GM23338 (cell line): ENCODE results near the gene MRAS. TPM values are rescaled to one million over a fixed set of nuclear protein-coding genes. Genes with fewer than 3 reads are reported as not detected.

Experiments used
- ATAC-seq: fragments of 200-7000 bp; cut with Tn5 transposase; 3 replicates; pipeline ENCODE4 v1.9.1; 2020
- DNase-seq: peaks from one replicate; pipeline ENCODE4 v3.0.0-alpha.2; 2015; ENCODE audit warnings: low spot score
- H2AFZ ChIP-seq: fragments of 200-600 bp; sonication (generic); 2 replicates; pipeline ENCODE4 v1.8.0; 2016; ENCODE audit warnings: antibody characterized with exemption, mild to moderate bottlenecking, moderate library complexity
- H3F3A ChIP-seq: fragments of 200-600 bp; sonication (generic); replicated peaks from 2 replicates; pipeline ENCODE4 v1.8.0; 2017; ENCODE audit warnings: antibody characterized with exemption, mixed run types, low read depth
- H3K27ac ChIP-seq: fragments of 200-600 bp; sonication (generic); 2 replicates; pipeline ENCODE4 v1.6.1; 2016; ENCODE audit warnings: low read depth
- H3K27me3 ChIP-seq: fragments of 200-600 bp; sonication (generic); 2 replicates; pipeline ENCODE4 v1.8.0; 2016; ENCODE audit warnings: mild to moderate bottlenecking, mixed run types, moderate library complexity; ENCODE audit not compliant: insufficient read depth
- H3K36me3 ChIP-seq: fragments of 200-600 bp; sonication (generic); 2 replicates; pipeline ENCODE4 v1.8.0; 2016; ENCODE audit warnings: mild to moderate bottlenecking; ENCODE audit not compliant: insufficient read depth
- H3K4me1 ChIP-seq: fragments of 200-600 bp; sonication (generic); 2 replicates; pipeline ENCODE4 v1.8.0; 2016; ENCODE audit warnings: mild to moderate bottlenecking, moderate library complexity; ENCODE audit not compliant: insufficient read depth
- H3K4me2 ChIP-seq: fragments of 200-600 bp; sonication (generic); 2 replicates; pipeline ENCODE4 v1.7.1; 2017; ENCODE audit warnings: mixed run types
- H3K4me3 ChIP-seq: fragments of 200-600 bp; sonication (generic); 2 replicates; pipeline ENCODE4 v1.6.1; 2016; ENCODE audit warnings: mixed run types
- H3K79me2 ChIP-seq: fragments of 200-600 bp; sonication (generic); replicated peaks from 2 replicates; pipeline ENCODE4 v1.8.0; 2017; ENCODE audit warnings: mild to moderate bottlenecking; ENCODE audit not compliant: insufficient read depth
- H3K9me2 ChIP-seq: fragments of 200-600 bp; sonication (generic); 2 replicates; pipeline ENCODE4 v1.8.0; 2017; ENCODE audit not compliant: insufficient read depth
- H4K20me1 ChIP-seq: fragments of 200-600 bp; sonication (generic); replicated peaks from 2 replicates; pipeline ENCODE4 v1.8.0; 2017; ENCODE audit warnings: mild to moderate bottlenecking; ENCODE audit not compliant: insufficient read depth
- H3K27ac Mint-ChIP-seq: 2 replicates; pipeline ENCODE4 v1.8.0; 2020; ENCODE audit warnings: inconsistent platforms, mild to moderate bottlenecking, moderate library complexity, mixed read lengths
- H3K27me3 Mint-ChIP-seq: 3 replicates; pipeline ENCODE4 v1.8.0; 2022; ENCODE audit warnings: low read depth, mild to moderate bottlenecking, moderate library complexity, mixed read lengths, inconsistent platforms; ENCODE audit not compliant: insufficient read depth, poor library complexity
- H3K36me3 Mint-ChIP-seq: 3 replicates; pipeline ENCODE4 v1.8.0; 2021; ENCODE audit warnings: low read depth, mild to moderate bottlenecking, inconsistent platforms, moderate library complexity, mixed read lengths
- H3K4me1 Mint-ChIP-seq: 3 replicates; pipeline ENCODE4 v1.8.0; 2020; ENCODE audit warnings: mild to moderate bottlenecking, inconsistent platforms, mixed read lengths
- H3K4me3 Mint-ChIP-seq: 3 replicates; pipeline ENCODE4 v1.8.0; 2021; ENCODE audit warnings: moderate library complexity, mild to moderate bottlenecking, inconsistent platforms, mixed read lengths
- H3K9me3 Mint-ChIP-seq: 3 replicates; pipeline ENCODE4 v1.8.0; 2020; ENCODE audit warnings: moderate library complexity, mild to moderate bottlenecking, inconsistent platforms, mixed read lengths
- NANOG ChIP-seq: IDR thresholded peaks from 2 replicates; pipeline ENCODE4 v1.6.1; 2016; ENCODE audit warnings: antibody characterized with exemption, borderline replicate concordance
- POLR2AphosphoS5 ChIP-seq: IDR thresholded peaks from 2 replicates; pipeline ENCODE4 v1.6.1; 2016; ENCODE audit warnings: antibody characterized with exemption, low read depth
- ZNF114 ChIP-seq: fragments of 250-450 bp; sonication (Bioruptor Pico); IDR thresholded peaks from 2 replicates; pipeline ENCODE4 v1.5.0; 2020; ENCODE audit warnings: mild to moderate bottlenecking, moderate library complexity
- polyA plus RNA-seq: library from polyadenylated mRNA; unstranded; fragments of >200 nt; fragmentation: Nextera tagmentation; extraction: Ambion mirVana; gene quantifications from 2 replicates; pipeline ENCODE4 v1.2.1, GENCODE V29; 2016
- total RNA-seq: library from RNA; depleted of rRNA; stranded (reverse); fragments of >200 nt; shearing (Covaris generic); gene quantifications from 2 replicates; pipeline ENCODE4 v1.2.3, GENCODE V29; 2014
- TF ChIP-seq, protein P1 (sequence below): IDR thresholded peaks from one replicate; pipeline ENCODE4 v1.6.1; 2018; ENCODE audit warnings: antibody characterized with exemption; ENCODE audit not compliant: unreplicated experiment
- TF ChIP-seq, protein P2 (sequence below): IDR thresholded peaks from 2 replicates; pipeline ENCODE4 v1.6.1; 2016; ENCODE audit warnings: antibody characterized with exemption
- TF ChIP-seq, protein P3 (sequence below): fragments of 250-450 bp; sonication (Bioruptor Pico); IDR thresholded peaks from 2 replicates; pipeline ENCODE4 v1.5.0; 2020; ENCODE audit warnings: mild to moderate bottlenecking, moderate library complexity

MRAS gene
- total and polyA plus RNA-seq, 2 experiments from 2014 or later: 9.1 to 10.2 TPM

GRCh38 chr3:138361561-138361971, 13.2 kb downstream of the MRAS start:
- Histone ChIP-seq H3F3A (no peaks in the 10 kb centered on the region), H3K4me1 (no peaks in the 10 kb centered on the region), H3K27me3 (no peaks in the 10 kb centered on the region), H3K36me3 (no peaks in the 10 kb centered on the region), H4K20me1 (no peaks in the 10 kb centered on the region), H3K4me3 (no peak overlapping the region), H3K79me2 (no peaks in the 10 kb centered on the region), H2AFZ (no peak overlapping the region), H3K9me2 (no peaks in the 10 kb centered on the region), H3K27ac (no peak overlapping the region), H3K4me2 (no peak overlapping the region)
- H3K27ac Mint-ChIP-seq: peak overlapping the region; percentile 62; the same call in 1 of the 2 replicates
- no peak for TF ChIP-seq POLR2AphosphoS5
- TF ChIP-seq, protein P1, sequence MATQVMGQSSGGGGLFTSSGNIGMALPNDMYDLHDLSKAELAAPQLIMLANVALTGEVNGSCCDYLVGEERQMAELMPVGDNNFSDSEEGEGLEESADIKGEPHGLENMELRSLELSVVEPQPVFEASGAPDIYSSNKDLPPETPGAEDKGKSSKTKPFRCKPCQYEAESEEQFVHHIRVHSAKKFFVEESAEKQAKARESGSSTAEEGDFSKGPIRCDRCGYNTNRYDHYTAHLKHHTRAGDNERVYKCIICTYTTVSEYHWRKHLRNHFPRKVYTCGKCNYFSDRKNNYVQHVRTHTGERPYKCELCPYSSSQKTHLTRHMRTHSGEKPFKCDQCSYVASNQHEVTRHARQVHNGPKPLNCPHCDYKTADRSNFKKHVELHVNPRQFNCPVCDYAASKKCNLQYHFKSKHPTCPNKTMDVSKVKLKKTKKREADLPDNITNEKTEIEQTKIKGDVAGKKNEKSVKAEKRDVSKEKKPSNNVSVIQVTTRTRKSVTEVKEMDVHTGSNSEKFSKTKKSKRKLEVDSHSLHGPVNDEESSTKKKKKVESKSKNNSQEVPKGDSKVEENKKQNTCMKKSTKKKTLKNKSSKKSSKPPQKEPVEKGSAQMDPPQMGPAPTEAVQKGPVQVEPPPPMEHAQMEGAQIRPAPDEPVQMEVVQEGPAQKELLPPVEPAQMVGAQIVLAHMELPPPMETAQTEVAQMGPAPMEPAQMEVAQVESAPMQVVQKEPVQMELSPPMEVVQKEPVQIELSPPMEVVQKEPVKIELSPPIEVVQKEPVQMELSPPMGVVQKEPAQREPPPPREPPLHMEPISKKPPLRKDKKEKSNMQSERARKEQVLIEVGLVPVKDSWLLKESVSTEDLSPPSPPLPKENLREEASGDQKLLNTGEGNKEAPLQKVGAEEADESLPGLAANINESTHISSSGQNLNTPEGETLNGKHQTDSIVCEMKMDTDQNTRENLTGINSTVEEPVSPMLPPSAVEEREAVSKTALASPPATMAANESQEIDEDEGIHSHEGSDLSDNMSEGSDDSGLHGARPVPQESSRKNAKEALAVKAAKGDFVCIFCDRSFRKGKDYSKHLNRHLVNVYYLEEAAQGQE: no peak
- no peak for TF ChIP-seq ZNF114 (CRISPR knock-in tag)
- TF ChIP-seq, protein P2, sequence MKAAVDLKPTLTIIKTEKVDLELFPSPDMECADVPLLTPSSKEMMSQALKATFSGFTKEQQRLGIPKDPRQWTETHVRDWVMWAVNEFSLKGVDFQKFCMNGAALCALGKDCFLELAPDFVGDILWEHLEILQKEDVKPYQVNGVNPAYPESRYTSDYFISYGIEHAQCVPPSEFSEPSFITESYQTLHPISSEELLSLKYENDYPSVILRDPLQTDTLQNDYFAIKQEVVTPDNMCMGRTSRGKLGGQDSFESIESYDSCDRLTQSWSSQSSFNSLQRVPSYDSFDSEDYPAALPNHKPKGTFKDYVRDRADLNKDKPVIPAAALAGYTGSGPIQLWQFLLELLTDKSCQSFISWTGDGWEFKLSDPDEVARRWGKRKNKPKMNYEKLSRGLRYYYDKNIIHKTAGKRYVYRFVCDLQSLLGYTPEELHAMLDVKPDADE: no peak
- no peak for TF ChIP-seq NANOG
- H3K4me1 Mint-ChIP-seq: peaks cover 7% of the 10 kb centered on the region
- no peak overlapping the region for H3K4me3 Mint-ChIP-seq
- no peaks in the 10 kb centered on the region for H3K36me3 Mint-ChIP-seq
- no peak; the same call in 2 of the 3 replicates for ATAC-seq
- peaks cover 3% of the 10 kb centered on the region for H3K27me3 Mint-ChIP-seq
- H3K9me3 Mint-ChIP-seq: no peaks in the 10 kb centered on the region
- DNase-seq: no peak

DNA sequence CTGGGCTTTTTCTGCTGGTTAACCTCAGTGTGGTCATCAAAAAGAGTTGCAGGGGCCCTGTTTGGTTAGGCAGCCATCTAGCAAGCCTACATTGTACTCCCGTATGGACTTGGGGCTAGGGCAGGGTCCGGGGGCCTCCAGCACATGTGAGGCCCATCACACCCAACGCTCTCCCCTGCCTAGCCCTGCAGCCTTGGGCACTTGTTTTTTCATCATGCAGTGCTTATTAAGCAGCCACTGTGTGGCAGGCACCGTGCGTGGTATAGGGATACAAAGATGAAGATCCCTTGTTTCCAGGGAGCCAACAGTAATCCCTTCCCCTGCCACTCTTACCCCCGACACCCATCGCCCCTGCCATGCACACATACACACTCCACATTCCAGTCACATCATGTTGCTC, 14.2 kb downstream of the MRAS start:
- H3K36me3 Mint-ChIP-seq: no peaks in the 10 kb centered on the region
- H3K27ac Mint-ChIP-seq: peak overlapping the region; percentile 10; the same call in 1 of the 2 replicates
- ATAC-seq (no peak), DNase-seq (no peak)
- no peak overlapping the region for H3K4me3 Mint-ChIP-seq
- Histone ChIP-seq H4K20me1 (no peaks in the 10 kb centered on the region), H3K79me2 (no peaks in the 10 kb centered on the region), H3K4me1 (peaks cover 3% of the 10 kb centered on the region; the same call in 1 of the 2 replicates), H3K4me3 (no peak overlapping the region), H3K36me3 (no peaks in the 10 kb centered on the region), H3F3A (no peaks in the 10 kb centered on the region), H2AFZ (no peak overlapping the region), H3K27me3 (no peaks in the 10 kb centered on the region), H3K4me2 (no peak overlapping the region), H3K9me2 (no peaks in the 10 kb centered on the region), H3K27ac (no peak overlapping the region)
- peaks cover 5% of the 10 kb centered on the region for H3K27me3 Mint-ChIP-seq
- H3K9me3 Mint-ChIP-seq: no peaks in the 10 kb centered on the region
- peaks cover 3% of the 10 kb centered on the region for H3K4me1 Mint-ChIP-seq
- TF ChIP-seq, protein P1: no peak
- TF ChIP-seq POLR2AphosphoS5 (no peak), NANOG (no peak)
- TF ChIP-seq, protein P3, sequence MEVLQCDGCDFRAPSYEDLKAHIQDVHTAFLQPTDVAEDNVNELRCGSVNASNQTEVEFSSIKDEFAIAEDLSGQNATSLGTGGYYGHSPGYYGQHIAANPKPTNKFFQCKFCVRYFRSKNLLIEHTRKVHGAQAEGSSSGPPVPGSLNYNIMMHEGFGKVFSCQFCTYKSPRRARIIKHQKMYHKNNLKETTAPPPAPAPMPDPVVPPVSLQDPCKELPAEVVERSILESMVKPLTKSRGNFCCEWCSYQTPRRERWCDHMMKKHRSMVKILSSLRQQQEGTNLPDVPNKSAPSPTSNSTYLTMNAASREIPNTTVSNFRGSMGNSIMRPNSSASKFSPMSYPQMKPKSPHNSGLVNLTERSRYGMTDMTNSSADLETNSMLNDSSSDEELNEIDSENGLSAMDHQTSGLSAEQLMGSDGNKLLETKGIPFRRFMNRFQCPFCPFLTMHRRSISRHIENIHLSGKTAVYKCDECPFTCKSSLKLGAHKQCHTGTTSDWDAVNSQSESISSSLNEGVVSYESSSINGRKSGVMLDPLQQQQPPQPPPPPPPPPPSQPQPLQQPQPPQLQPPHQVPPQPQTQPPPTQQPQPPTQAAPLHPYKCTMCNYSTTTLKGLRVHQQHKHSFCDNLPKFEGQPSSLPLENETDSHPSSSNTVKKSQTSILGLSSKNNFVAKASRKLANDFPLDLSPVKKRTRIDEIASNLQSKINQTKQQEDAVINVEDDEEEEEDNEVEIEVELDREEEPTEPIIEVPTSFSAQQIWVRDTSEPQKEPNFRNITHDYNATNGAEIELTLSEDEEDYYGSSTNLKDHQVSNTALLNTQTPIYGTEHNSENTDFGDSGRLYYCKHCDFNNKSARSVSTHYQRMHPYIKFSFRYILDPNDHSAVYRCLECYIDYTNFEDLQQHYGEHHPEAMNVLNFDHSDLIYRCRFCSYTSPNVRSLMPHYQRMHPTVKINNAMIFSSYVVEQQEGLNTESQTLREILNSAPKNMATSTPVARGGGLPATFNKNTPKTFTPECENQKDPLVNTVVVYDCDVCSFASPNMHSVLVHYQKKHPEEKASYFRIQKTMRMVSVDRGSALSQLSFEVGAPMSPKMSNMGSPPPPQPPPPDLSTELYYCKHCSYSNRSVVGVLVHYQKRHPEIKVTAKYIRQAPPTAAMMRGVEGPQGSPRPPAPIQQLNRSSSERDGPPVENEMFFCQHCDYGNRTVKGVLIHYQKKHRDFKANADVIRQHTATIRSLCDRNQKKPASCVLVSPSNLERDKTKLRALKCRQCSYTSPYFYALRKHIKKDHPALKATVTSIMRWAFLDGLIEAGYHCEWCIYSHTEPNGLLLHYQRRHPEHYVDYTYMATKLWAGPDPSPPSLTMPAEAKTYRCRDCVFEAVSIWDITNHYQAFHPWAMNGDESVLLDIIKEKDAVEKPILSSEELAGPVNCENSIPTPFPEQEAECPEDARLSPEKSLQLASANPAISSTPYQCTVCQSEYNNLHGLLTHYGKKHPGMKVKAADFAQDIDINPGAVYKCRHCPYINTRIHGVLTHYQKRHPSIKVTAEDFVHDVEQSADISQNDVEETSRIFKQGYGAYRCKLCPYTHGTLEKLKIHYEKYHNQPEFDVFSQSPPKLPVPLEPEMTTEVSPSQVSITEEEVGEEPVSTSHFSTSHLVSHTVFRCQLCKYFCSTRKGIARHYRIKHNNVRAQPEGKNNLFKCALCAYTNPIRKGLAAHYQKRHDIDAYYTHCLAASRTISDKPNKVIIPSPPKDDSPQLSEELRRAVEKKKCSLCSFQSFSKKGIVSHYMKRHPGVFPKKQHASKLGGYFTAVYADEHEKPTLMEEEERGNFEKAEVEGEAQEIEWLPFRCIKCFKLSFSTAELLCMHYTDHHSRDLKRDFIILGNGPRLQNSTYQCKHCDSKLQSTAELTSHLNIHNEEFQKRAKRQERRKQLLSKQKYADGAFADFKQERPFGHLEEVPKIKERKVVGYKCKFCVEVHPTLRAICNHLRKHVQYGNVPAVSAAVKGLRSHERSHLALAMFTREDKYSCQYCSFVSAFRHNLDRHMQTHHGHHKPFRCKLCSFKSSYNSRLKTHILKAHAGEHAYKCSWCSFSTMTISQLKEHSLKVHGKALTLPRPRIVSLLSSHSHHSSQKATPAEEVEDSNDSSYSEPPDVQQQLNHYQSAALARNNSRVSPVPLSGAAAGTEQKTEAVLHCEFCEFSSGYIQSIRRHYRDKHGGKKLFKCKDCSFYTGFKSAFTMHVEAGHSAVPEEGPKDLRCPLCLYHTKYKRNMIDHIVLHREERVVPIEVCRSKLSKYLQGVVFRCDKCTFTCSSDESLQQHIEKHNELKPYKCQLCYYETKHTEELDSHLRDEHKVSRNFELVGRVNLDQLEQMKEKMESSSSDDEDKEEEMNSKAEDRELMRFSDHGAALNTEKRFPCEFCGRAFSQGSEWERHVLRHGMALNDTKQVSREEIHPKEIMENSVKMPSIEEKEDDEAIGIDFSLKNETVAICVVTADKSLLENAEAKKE (CRISPR knock-in tag): no peak
